Measurements from ENCODE around the gene CALHM3.

DNA sequence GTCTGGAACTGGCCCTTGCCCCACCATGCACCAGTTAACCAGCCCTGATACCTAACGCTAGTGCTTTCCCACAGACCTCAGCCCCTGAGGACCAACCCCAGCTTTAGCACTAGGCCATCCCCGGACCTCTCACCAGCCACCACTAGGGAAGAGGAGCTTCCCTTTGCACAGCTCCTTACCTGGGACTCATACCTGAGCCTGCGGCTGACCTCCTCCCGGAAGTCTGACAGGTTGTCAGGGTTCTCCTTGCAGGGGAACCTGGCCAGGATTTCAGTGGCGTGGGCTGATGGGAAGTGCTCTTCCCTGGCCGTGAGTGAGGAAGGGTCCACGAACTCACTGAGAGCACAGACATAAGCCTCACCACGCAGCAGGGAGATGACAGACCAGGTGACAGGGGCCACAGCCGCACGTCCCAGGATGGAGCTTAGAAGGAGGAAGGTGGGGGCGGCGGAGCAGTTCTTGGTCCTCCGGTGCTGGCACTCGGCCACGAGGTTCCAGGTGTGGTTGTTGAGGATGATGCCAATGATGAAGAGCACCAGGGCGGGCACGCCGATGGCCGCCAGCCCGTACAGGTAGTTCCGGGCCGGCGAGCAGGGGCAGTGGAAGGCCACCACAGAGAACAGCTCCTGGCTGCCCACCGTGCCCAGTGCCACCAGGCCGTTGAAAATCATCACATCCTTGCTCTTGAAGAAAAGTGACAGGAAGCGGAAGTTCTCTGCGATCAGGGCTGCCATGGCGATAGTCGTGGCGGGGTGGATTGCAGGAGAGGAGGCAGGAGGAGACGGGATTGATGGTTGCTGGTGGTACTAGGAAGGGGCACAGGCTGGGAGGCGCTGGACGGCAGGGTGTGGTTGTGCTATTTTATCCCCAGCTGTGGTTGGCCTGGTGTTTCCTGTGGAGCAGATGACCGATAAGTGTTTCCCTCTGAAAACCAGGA lies 29.6 kb downstream of the CALHM3 start:
- TF ChIP-seq POLR2AphosphoS5 (IDR thresholded peaks at IDR 0.05; ENCODE audit: insufficient read depth in 1 of 2, low read depth in 1 of 2): no peak
- no peak for TF ChIP-seq CTCF (IDR thresholded peaks at IDR 0.05)
- TF ChIP-seq POLR2A (IDR thresholded peaks at IDR 0.05): no peak
